Iris pigment epithelial cell (primary cell): ENCODE results near the gene HIP1R.

Source experiments
- DNase-seq: peaks from one replicate; pipeline ENCODE4 v3.0.0-alpha.2; 2011; ENCODE audit warnings: low read depth

HIP1R gene

GRCh38 chr12:122830517-122831214, 4.6 kb upstream of the HIP1R start:
- peak; percentile 93 for DNase-seq

DNA sequence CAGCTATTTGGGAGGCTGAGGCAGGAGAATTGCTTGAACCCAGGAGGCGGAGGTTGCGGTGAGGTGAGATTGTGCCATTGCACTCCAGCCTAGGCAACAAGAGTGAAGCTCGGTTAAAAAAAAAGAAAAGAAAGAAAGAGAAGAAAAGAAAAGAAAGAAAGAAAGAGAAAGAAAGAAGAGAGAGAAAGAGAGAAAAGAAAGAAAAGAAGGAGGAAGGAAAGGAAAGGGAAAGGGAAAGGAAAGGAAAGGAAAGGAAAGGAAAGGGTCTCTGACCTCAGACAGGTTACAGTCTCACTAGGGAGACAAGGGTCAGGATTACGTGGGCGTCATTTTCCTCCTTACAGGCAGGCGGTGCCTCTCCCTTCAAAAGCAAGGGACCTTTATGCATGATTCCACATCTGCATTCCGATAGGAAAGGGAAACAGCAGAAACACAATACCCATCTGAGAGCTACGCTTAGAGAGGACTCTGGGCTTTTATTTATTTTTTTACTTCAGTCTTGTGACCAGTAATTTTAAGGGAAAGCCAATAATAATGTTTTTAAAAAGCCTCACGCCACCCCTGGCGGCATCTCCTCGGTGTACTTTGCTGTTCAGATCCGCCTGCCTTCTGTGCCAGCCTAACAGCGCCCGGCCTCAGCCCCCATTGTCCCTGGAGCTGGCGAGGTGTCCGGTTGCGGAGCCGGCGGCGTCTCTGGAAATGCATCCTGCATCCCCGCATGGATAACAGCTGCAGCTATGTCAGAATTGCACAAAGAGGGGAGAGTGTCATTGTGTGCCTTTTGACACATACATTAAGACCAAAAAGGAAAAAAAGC, 945 bp upstream of the HIP1R start:
- peak; percentile 33 for DNase-seq

DNA sequence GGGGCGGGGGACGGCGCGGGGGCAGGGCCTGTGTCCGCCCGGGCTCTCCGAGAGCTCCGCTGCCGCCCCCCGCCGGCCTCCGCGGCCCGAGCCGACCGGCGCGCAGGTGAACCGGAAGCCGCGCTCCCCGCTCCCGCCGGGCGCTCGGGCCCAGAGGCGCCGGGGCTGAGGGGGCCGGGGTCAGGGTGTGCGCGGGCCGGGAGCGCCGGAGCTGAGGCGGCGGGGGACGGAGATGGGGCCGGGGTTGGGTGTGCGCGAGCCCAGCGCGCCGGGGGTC, 431 bp downstream of the HIP1R start:
- no peak for DNase-seq

DNA sequence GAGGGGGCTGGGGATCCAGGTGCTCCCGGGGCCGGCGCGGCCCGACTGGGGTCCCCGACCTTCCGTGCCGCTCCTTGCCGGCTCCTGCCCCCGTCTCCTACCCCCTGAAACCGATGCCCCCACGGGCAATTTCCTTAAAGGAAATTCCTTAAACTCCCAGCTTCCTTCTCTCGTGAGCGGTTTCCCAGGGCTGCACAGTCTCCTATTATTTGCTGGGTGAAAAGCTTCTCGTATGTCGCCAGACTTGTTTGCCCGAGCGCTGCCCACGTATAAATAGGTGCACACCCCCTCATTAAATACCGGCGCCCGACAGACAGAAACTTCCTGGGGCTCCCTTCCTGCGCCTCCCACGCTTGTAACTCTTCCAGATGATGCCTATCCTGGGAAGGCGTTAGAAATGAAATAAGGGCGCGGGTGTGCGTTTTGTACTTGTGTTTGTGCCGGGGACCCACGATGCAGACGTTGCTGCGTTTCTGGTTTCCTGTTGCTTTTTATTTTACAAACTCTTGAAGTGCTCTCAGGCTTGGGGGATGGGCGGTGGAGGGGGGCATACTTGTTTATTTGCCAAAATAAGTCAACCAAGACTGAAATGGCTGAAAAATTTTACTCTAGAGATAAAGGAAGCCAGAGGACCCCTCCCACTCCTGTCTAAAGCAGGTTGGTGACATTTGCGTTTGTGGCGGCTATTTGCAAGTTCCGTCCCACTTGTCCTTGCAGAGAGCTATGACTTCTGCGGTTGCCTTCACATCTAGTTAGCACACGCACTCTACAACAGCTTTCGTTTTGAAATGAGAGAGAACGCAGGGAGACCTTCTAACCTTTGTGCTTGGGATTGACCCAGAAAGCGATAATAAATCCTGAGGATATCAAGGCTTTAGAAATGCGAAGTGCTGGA, 1.0 kb downstream of the HIP1R start:
- peak; percentile 47 for DNase-seq

DNA sequence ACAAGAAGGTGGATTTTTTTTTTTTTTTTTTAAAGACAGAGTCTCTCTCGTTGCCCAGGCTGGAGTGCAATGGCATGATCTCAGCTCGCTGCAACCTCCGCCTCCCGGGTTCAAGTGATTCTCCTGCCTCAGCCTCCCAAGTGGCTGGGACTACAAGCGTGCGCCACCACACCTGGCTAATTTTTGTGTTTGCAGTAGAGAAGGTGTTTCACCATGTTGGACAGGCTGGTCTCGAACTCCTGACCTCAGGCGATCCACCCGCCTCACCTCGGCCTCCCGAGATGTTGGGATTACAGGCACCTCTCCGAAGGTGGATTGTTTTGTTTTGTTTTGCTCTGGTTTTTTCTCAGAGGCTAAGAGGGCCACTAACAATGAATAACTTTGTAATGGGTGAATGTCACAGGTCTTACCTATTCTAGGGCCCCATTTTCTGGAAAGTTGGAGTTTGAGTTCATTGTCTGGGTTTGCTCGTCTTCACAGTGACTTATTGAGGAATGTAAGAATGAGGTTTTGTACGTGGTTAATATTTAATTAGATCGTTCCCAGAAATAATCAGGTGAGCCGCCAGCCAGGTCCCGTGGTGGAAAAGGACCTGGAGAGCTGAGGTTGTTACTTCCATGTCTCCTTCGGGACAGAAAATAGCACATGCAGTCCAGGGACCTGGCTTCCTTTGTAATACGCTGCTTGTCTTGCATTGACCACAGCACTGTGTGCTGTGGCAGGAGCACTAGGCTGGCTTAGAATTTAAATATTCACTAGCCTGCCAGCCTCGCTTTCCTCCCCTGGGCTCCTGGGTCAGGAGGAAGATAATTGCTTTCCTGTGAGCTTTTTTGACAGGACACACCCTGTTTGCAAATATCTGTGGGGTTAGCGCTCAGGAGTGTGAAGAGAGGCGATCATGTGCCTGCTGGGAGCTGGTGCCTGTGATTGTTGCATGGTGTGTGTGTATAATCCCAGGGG, 2.3 kb downstream of the HIP1R start:
- no peak for DNase-seq

- DNase-seq = no peak
Observed at GRCh38 chr12:122838841-122839240, 3.6 kb downstream of the HIP1R start.

DNA sequence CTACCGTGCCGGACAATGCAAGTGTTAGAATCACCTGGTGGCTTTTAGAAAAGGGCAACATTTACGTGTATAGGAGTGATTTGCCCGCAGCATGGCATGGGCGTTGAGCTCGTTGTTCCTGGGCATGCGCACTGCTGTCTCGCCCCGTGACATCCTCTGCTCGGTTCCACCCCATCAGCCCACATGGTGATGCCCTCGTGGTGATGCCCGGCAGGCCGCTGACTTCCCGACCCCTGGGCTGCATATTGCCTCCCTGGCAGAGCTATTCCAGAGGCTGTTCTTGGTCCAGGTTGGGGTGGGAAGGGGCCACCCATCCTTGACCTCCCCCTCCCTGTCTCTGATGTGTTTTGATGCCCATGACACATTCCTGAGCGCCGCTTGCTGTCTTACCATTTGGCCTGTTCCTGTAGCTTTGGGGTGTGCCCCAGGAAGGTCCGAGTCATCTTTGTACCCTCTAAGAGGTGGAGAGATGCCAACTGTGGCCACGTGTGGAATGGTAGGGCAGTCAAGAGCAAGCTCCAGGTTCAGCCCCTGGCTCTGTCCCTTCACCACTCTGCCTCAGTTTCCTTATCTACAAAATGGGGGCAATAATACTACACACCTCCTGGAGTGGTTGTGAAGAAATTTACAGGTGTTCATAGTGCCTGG, 4.8 kb downstream of the HIP1R start:
- DNase-seq = no peak

GRCh38 chr12:122840580-122841513, 5.6 kb downstream of the HIP1R start:
- no peak for DNase-seq

- peak; percentile 67 for DNase-seq
Observed at GRCh38 chr12:122841544-122842321, 6.5 kb downstream of the HIP1R start.

DNA sequence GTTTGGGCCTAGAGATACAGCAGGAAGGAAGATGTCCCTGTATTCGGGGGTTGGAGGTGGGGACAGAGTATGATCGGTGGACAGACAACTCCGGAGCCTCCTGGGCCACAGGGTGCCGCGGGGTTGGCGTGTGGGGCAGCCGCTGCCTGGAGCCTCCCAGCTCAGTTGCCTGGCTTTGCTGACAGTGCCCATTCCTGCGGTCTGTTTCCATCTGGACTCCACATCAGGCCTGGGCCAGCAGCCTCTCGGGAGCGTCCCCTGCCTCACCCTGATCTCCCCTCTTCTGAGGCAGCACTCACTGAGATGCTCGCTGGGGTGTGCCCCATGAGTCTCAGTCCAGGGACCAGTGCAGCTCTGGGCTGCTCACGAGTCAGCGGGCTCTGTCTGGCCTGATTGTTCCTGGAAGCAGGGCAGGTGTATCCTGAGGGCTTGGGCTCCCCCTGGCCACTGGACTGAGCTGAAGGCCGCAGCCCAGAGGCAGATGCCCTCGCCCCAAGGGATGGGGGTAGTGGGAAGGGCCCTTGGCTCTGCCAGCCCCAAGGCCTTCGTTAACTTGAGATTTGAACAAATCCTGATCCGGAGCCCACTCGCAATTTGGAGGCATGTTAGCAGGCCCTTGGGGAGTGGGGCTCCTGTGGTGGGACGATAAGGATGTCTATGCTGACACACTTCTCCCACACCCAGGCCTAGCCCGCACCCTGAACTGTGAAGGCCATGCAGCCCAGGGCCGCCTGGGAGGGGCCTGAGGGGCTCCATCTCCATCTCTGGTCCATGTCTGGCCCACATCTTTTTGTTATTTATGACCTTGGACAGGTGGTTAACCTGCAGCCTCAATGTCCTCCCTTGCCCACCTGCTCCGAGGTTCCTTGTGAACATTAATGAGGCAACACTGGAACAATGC, 7.5 kb downstream of the HIP1R start:
- DNase-seq = no peak

DNA sequence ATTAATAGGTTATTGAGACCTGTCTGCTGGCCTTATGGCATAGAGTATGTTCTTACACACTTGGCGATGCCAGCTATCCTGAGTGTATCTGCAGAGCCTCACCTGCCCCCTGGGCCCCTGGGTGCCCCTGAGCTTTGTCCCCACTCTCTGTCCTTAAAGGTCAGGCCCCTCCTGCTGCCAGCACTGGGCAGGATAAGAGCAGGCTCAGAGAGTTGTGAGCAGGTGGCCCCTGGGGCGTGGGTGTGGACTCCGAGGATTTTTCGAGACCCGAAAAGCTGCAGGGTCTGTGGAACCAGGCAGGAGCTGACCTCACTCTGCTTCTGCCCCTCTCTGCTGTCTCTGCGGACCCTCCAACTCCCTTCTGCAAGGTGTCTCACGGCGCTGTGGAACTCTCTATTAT, 8.2 kb downstream of the HIP1R start:
- DNase-seq = no peak

DNA sequence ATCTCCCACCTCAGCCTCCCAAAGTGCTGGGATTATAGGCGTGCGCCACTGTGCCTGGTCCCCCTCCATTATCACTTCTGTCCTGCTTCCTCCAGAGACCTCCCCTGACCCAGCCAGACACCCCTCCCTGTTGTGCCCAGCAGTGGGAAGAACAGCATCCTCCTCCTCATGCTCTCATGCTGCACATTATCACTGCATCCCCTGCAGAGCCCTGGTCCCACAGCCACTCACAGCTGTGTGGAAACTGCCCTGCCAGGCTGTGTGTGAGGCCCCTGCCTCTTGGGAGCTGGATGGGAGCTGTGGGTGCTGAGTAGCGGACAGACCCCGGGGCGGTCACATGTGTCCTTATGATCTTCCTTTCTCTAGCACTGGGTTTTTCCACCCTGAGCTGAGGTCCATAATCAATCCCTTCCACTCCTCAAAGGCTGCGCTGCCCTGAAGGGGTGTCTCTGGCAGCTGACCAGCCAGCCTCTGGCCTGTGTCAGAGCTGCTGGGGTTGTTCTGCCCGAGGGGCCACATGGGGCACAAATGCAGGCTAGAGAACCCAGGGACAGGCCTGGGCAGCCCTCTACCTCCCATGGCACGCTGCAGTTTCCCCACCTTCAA, 9.2 kb downstream of the HIP1R start:
- no peak for DNase-seq

- DNase-seq = no peak
Observed at GRCh38 chr12:122845041-122845864, 10.0 kb downstream of the HIP1R start.

DNA sequence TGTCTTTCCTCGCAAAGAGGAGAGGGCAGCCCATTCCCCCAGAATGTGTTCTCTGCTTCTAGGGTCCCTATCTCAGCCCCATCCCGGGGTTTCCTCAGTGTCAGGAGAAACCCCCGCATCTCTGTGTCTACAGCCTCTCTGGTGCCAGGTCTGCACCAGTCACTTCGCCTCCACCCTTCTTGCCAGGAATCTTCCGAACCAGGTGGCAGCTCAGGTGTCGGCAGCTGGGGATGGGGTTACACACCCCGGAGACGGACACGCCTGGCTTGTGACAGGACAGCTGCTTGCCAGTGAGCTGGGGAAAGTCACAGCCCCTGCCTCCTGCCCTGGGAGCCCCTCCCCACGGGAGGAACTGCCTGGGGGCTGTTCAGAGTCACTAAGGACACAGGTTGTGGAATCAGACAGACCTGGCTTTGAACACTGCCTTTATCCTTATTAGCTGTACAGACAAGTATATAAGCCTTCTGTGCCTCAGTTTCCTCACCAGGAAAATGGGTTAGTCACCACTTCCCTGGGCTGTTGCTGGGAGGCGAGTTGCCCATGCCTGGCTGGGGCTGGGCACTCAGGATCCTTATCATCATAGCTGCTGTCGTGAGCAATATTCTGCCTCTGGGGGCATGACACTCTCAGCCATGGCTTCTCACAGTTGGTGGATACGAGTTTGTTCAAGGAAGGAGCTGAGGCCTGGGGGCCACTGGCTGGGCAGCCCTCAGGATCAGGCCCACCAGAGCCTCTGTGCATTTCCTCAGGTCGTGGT, 10.8 kb downstream of the HIP1R start:
- DNase-seq = no peak

- DNase-seq = no peak
Observed at GRCh38 chr12:122846622-122847515, 11.6 kb downstream of the HIP1R start.
